ENCODE results near the gene TMEM107.

GRCh38 chr17:8144401-8145231, 31.6 kb downstream of the TMEM107 start:
- TF ChIP-seq CTCF (IDR thresholded peaks at IDR 0.05; ENCODE audit: low read depth, low read length) (no peak), EZH2phosphoT487 (IDR thresholded peaks at IDR 0.05; ENCODE audit: low read depth) (no peak)
